ENCODE results near the gene SNAP29.

DNA sequence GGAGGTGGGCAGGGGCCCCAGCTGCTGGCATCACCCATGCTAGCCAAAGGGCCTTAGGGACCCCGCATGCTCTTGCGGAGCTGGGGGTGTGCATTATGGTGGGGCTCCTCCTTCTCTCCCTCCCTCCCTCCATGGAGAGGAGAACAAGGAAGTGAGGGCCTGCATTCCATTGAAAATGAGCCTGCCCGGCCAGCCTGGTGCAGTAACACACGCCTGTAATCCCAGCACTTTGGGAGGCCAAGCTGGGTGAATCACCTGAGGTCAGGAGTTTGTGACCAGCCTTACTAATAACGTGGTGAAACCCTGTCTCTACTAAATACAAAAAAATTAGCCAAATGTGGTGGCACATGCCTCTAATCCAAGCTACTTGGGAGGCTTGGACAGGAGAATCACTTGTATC, 22.4 kb downstream of the SNAP29 start:
- TF ChIP-seq POLR2A (IDR thresholded peaks at IDR 0.05; ENCODE audit: low read depth, low read length) (no peak), POLR2AphosphoS5 (IDR thresholded peaks at IDR 0.05; ENCODE audit: low read depth, low read length) (no peak)

All from GM12892 (cell line).